Body of pancreas (tissue), 4 donors: Measurements from ENCODE around the gene BEGAIN. TPM values are rescaled to one million over a fixed set of nuclear protein-coding genes. Genes with fewer than 3 reads are reported as not detected.

ENCODE experiments used
- ATAC-seq: fragments of 150-250 bp; one replicate; pipeline ENCODE4 v1.9.1; 2016
- DNase-seq, 4 donors: peaks; one replicate each; pipeline ENCODE4 v3.0.0-alpha.2; 2019
- H3K27ac ChIP-seq, 4 donors: fragments of 200-600 bp; sonication (generic); 1 replicate in 3 of 4; 2 replicates in 1 of 4; pipeline versions ENCODE4 v1.5.1 to v1.6.1; 2016 to 2019; ENCODE audit warnings: mild to moderate bottlenecking in 1 of 4, mixed read lengths in 1 of 4, moderate library complexity in 1 of 4
- H3K27me3 ChIP-seq, 2 donors: fragments of 200-600 bp; sonication (generic); one replicate each; pipeline ENCODE4 v1.6.0; 2016; ENCODE audit warnings: mild to moderate bottlenecking in 1 of 2
- H3K36me3 ChIP-seq, 2 donors: fragments of 200-600 bp; sonication (generic); replicated peaks in 1 of 2; 2 replicates each; pipeline ENCODE4 v1.5.1; 2016; ENCODE audit warnings: low read depth in 2 of 2; ENCODE audit not compliant: insufficient read depth in 1 of 2
- H3K4me1 ChIP-seq: fragments of 200-600 bp; sonication (generic); one replicate; pipeline ENCODE4 v1.6.0; 2016
- H3K4me3 ChIP-seq, 2 donors: fragments of 200-600 bp; sonication (generic); 1 replicate in 1 of 2; 2 replicates in 1 of 2; pipeline ENCODE4 v1.5.1; 2016 to 2019
- H3K9me3 ChIP-seq, 3 donors: fragments of 200-600 bp; sonication (generic); 1 replicate in 2 of 3; 2 replicates in 1 of 3; pipeline ENCODE4 v1.5.1; 2016
- CTCF ChIP-seq, 7 experiments: fragments of 450-650 bp in 4 of 7; fragments of 200-600 bp in 3 of 7; sonication (generic) in 3 of 7; IDR thresholded peaks; one replicate each; pipeline ENCODE4 v1.5.1; 2016 to 2019; ENCODE audit warnings: antibody characterized with exemption in 7 of 7
- POLR2A ChIP-seq, 3 donors: fragments of 450-650 bp; IDR thresholded peaks; one replicate each; pipeline ENCODE4 v1.6.1; 2016; ENCODE audit warnings: antibody characterized with exemption in 3 of 3, mild to moderate bottlenecking in 2 of 3
- WGBS, 2 donors: methylation state at CpG; one replicate each; pipeline ENCODE4 v1.1.5; 2017; 5-methylcytosine and 5-hydroxymethylcytosine counted together
- intact Hi-C: fragments of 100-400 bp; cut with DNase I; formaldehyde crosslinking; loops from one replicate; pipeline ENCODE4 v1.15.1; 2023
- total RNA-seq, 2 donors: library from RNA; depleted of rRNA; stranded (reverse); fragments of >200 nt; gene quantifications; one replicate each; pipeline ENCODE4 v1.1.0, GENCODE V29; 2016

Gene BEGAIN
- 10 to 100 TPM; 23.9 to 28.7 TPM for total RNA-seq

- 0% methylated on average over 12 to 40 of the region's 90 CpGs for WGBS, 2 donors
- Histone ChIP-seq H3K4me1 (peaks cover 13% of the 10 kb centered on the region), H3K36me3 (no peaks in the 10 kb centered on the region), H3K4me3 (peak within 1 kb of the TSS; percentile 21 to 25), H3K9me3 (no peaks in the 10 kb centered on the region), H3K27ac (no peak within 1 kb of the TSS), H3K27me3 (no peaks in the 10 kb centered on the region)
- DNase-seq, result peak in 3 of 4 donors; percentile 36 to 57 (median 41)
- TF ChIP-seq CTCF (IDR thresholded peaks at IDR 0.05), result no peak
- no peak for TF ChIP-seq POLR2A (IDR thresholded peaks at IDR 0.05)
- intact Hi-C loops, result no loop called here
- ATAC-seq, result peak; percentile 80
Measured at GRCh38 chr14:100587086-100587762, at the start of gene BEGAIN. Gene BEGAIN, minus strand, starts transcription at chr14:100587417. Its CDS starts 127 bp downstream, at chr14:100587290.

GRCh38 chr14:100636559-100636958 is 49.3 kb upstream of the BEGAIN start:
- WGBS, 2 donors, result 94% methylated on average over 14 of the region's 14 CpGs
- no peaks in the 10 kb centered on the region for H3K36me3 ChIP-seq
- DNase-seq (no peak), ATAC-seq (no peak)
- H3K9me3 ChIP-seq, result no peaks in the 10 kb centered on the region
- no peaks in the 10 kb centered on the region for H3K27me3 ChIP-seq
- TF ChIP-seq CTCF (IDR thresholded peaks at IDR 0.05), result no peak
- H3K4me1 ChIP-seq, result no peaks in the 10 kb centered on the region
- H3K27ac ChIP-seq, result no peak overlapping the region
- H3K4me3 ChIP-seq, result no peak overlapping the region
- intact Hi-C loops, result no loop called here

GRCh38 chr14:100634026-100634425 is 46.8 kb upstream of the BEGAIN start:
- ATAC-seq (no peak), DNase-seq (no peak)
- H3K27me3 ChIP-seq, result no peaks in the 10 kb centered on the region
- no peaks in the 10 kb centered on the region for H3K9me3 ChIP-seq
- no peak overlapping the region for H3K27ac ChIP-seq
- H3K36me3 ChIP-seq, result no peaks in the 10 kb centered on the region
- intact Hi-C loops, result no loop called here
- no peak for TF ChIP-seq POLR2A (IDR thresholded peaks at IDR 0.05)
- no peak for TF ChIP-seq CTCF (IDR thresholded peaks at IDR 0.05)
- WGBS, 2 donors, result 56 to 73% methylated on average over 9 to 11 of the region's 11 CpGs
- H3K4me3 ChIP-seq, result no peak overlapping the region
- H3K4me1 ChIP-seq, result no peaks in the 10 kb centered on the region

- intact Hi-C loops, result no loop called here
- Histone ChIP-seq H3K27ac (no peak overlapping the region), H3K9me3 (no peaks in the 10 kb centered on the region), H3K27me3 (no peaks in the 10 kb centered on the region), H3K4me1 (no peaks in the 10 kb centered on the region), H3K36me3 (no peaks in the 10 kb centered on the region), H3K4me3 (no peak overlapping the region)
- TF ChIP-seq CTCF (IDR thresholded peaks at IDR 0.05), result no peak
- ATAC-seq, result no peak
- WGBS, 2 donors, result 81 to 85% methylated on average over 8 to 10 of the region's 10 CpGs
- no peak for DNase-seq
Measured at GRCh38 chr14:100633406-100633805, 46.2 kb upstream of the BEGAIN start.

GRCh38 chr14:100629696-100630095 is 42.5 kb upstream of the BEGAIN start:
- DNase-seq, result no peak
- 83 to 92% methylated on average over 8 to 14 of the region's 15 CpGs for WGBS, 2 donors
- no peaks in the 10 kb centered on the region for H3K9me3 ChIP-seq
- no peak overlapping the region for H3K27ac ChIP-seq
- H3K36me3 ChIP-seq, result no peaks in the 10 kb centered on the region
- no peaks in the 10 kb centered on the region for H3K4me1 ChIP-seq
- H3K27me3 ChIP-seq, result no peaks in the 10 kb centered on the region
- no peak for TF ChIP-seq CTCF (IDR thresholded peaks at IDR 0.05)
- no peak for TF ChIP-seq POLR2A (IDR thresholded peaks at IDR 0.05)
- no peak for ATAC-seq
- no peak overlapping the region for H3K4me3 ChIP-seq
- intact Hi-C loops, result no loop called here
